Adrenal gland (tissue), 5 donors: ENCODE measurements around the gene NSMCE4A.
"Not testable (repeated sequence)": the region's sequence is repeated elsewhere in the genome, so short reads cannot be mapped to it uniquely, and the experiment has no call there.

Experiments used
- CTCF ChIP-seq, 6 experiments: fragments of 450-650 bp in 4 of 6; fragments of 200-600 bp in 2 of 6; sonication (generic) in 1 of 6; IDR thresholded peaks; 1 replicate in 5 of 6; 2 replicates in 1 of 6; pipeline versions ENCODE4 v1.5.1 to v1.8.0; 2016 to 2021; ENCODE audit warnings: antibody characterized with exemption in 6 of 6, mild to moderate bottlenecking in 2 of 6, moderate library complexity in 1 of 6
- POLR2A ChIP-seq, 2 donors: fragments of 450-650 bp; IDR thresholded peaks; one replicate each; pipeline ENCODE4 v1.6.1; 2017; ENCODE audit warnings: antibody characterized with exemption in 2 of 2, mild to moderate bottlenecking in 2 of 2, moderate library complexity in 1 of 2
- donor health status: DM: no; HTN: no; CAD: no.

- not testable (repeated sequence) for TF ChIP-seq CTCF, POLR2A (IDR thresholded peaks at IDR 0.05)
These were observed 5.9 kb downstream of the NSMCE4A start for GRCh38 chr10:121969086-121969485.
